ENCODE results near the gene TAF12.

TAF12 gene

DNA sequence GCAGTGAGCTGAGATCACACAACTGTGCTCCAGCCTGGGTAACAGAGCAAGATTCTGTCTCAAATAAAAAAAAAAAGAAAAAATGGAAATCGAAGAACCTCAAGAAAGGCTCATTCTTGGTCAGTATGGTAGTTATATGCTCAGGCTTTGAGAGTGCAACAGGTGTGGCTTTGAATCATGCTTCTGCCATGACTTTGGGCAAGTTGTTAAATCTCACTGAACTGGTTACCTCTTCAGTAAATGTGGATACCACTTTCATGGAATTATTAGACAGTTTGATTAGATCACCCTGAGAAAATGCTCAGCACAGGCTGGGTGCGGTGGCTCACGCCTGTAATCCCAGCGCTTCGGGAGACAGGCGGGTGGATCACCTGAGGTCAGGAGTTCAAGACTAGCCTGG is 77.1 kb downstream of the TAF12 start:
- DNase-seq (ENCODE audit: low read depth) = no peak
- no peak overlapping the region for H3K4me3 ChIP-seq (ENCODE audit: low read depth, low read length)
- TF ChIP-seq, protein P1, sequence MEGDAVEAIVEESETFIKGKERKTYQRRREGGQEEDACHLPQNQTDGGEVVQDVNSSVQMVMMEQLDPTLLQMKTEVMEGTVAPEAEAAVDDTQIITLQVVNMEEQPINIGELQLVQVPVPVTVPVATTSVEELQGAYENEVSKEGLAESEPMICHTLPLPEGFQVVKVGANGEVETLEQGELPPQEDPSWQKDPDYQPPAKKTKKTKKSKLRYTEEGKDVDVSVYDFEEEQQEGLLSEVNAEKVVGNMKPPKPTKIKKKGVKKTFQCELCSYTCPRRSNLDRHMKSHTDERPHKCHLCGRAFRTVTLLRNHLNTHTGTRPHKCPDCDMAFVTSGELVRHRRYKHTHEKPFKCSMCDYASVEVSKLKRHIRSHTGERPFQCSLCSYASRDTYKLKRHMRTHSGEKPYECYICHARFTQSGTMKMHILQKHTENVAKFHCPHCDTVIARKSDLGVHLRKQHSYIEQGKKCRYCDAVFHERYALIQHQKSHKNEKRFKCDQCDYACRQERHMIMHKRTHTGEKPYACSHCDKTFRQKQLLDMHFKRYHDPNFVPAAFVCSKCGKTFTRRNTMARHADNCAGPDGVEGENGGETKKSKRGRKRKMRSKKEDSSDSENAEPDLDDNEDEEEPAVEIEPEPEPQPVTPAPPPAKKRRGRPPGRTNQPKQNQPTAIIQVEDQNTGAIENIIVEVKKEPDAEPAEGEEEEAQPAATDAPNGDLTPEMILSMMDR (IDR thresholded peaks at IDR 0.05; ENCODE audit: insufficient read depth, low read depth, low read length, missing control alignments) = no peak

DNA sequence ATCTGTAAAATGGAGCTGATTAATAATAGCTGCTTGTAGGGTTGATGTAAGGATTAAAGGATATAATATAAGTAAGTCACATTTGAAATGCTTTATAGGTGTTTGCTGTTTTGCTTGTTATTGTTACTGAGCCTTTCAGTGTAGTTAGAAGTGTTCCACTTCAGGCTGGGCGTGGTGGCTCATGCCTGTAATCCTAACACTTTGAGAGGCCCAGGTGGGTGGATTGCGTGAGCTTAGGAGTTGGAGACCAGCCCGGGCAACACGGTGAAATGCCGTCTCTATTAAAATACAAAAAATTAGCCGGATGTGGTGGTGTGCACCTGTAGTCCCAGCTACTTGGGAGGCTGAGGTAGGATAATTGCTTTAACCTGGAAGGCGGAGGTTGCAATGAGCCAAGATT is 77.8 kb downstream of the TAF12 start:
- TF ChIP-seq, protein P1 (IDR thresholded peaks at IDR 0.05; ENCODE audit: insufficient read depth, low read depth, low read length, missing control alignments) = no peak
- no peak overlapping the region for H3K4me3 ChIP-seq (ENCODE audit: low read depth, low read length)
- no peak for DNase-seq (ENCODE audit: low read depth)

DNA sequence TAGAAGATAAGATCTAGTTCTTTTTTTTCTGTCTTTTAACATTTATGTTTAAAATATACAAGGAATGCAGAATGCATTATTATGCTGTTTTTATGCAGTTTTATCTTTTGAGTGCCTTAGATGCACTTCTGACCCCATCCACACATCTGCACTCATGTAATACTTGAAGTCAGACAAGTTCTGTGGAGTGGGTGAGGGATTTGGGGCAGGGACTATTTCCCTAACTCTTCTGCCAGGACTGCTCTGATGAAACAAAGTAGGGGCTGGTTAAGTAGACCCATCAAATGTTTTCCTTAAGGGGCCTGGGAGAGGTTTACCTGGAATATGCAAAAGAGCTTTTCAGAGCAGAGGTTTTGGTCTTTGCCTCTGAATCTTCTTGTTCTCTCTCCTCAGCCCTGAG is 78.6 kb downstream of the TAF12 start:
- no peak for DNase-seq (ENCODE audit: low read depth)
- TF ChIP-seq, protein P1 (IDR thresholded peaks at IDR 0.05; ENCODE audit: insufficient read depth, low read depth, low read length, missing control alignments) = no peak
- no peak overlapping the region for H3K4me3 ChIP-seq (ENCODE audit: low read depth, low read length)

DNA sequence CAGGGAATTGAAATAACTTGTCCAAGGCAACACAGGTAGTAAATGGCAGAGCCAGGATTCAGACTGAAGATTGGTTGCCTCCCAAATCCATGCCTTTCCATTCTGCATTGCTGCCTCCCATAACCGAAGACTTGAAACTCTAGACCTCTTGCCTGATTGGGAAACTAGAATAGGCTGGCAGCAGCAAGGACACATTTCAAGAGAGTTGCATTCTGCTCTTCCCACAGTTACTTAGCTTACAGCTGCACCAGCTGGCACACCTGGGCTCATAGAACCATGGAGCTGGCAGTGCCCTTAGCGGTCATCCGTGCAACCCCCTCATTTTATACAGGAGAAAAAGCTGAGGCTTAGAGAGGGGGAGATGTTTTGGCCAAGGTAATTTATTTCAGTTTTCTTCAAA is 82.0 kb downstream of the TAF12 start:
- no peak for DNase-seq (ENCODE audit: low read depth)
- TF ChIP-seq, protein P1 (IDR thresholded peaks at IDR 0.05; ENCODE audit: insufficient read depth, low read depth, low read length, missing control alignments) = no peak
- H3K4me3 ChIP-seq (ENCODE audit: low read depth, low read length) = no peak overlapping the region
